Smooth muscle cell (in vitro differentiated cells): ENCODE data around the gene KCNMB2. TPM values are rescaled to one million over a fixed set of nuclear protein-coding genes. Genes with fewer than 3 reads are reported as not detected.
"Not testable (repeated sequence)": the region's sequence is repeated elsewhere in the genome, so short reads cannot be mapped to it uniquely, and the experiment has no call there.

Experiments used
- DNase-seq: peaks from one replicate; lab custom pipeline; 2025; ENCODE audit not compliant: unreplicated experiment; lab: John Stamatoyannopoulos, UW
- H2AFZ ChIP-seq: fragments of 200-600 bp; sonication (generic); 2 replicates; pipeline ENCODE4 v1.6.0; 2016; ENCODE audit warnings: antibody characterized with exemption, low read depth, mild to moderate bottlenecking
- H3F3A ChIP-seq: fragments of 200-600 bp; sonication (generic); 2 replicates; pipeline ENCODE4 v1.6.0; 2017; ENCODE audit warnings: antibody characterized with exemption, low read depth
- H3K27ac ChIP-seq: fragments of 200-600 bp; sonication (generic); 2 replicates; pipeline ENCODE4 v1.5.1; 2016; ENCODE audit warnings: low read depth, mild to moderate bottlenecking
- H3K27me3 ChIP-seq: fragments of 200-600 bp; sonication (generic); 2 replicates; pipeline ENCODE4 v1.6.1; 2016; ENCODE audit warnings: low read depth, mild to moderate bottlenecking
- H3K36me3 ChIP-seq: fragments of 200-600 bp; sonication (generic); 2 replicates; pipeline ENCODE4 v1.5.1; 2016; ENCODE audit warnings: low read depth
- H3K4me1 ChIP-seq: fragments of 200-600 bp; sonication (generic); 2 replicates; pipeline ENCODE4 v1.5.1; 2016; ENCODE audit warnings: low read depth
- H3K4me2 ChIP-seq: fragments of 200-600 bp; sonication (generic); 2 replicates; pipeline ENCODE4 v1.6.0; 2016; ENCODE audit warnings: mild to moderate bottlenecking
- H3K4me3 ChIP-seq: fragments of 200-600 bp; sonication (generic); 2 replicates; pipeline ENCODE4 v1.5.1; 2016; ENCODE audit warnings: mild to moderate bottlenecking
- H3K79me2 ChIP-seq: fragments of 200-600 bp; sonication (generic); 2 replicates; pipeline ENCODE4 v1.6.0; 2016; ENCODE audit warnings: low read depth, mild to moderate bottlenecking
- H3K9ac ChIP-seq: fragments of 200-600 bp; sonication (generic); 2 replicates; pipeline ENCODE4 v1.6.0; 2016; ENCODE audit warnings: low read depth
- H3K9me3 ChIP-seq: fragments of 200-600 bp; sonication (generic); replicated peaks from 2 replicates; pipeline ENCODE4 v1.5.1; 2016; ENCODE audit warnings: low read depth
- H4K20me1 ChIP-seq: fragments of 200-600 bp; sonication (generic); 2 replicates; pipeline ENCODE4 v1.6.0; 2016; ENCODE audit warnings: low read depth
- WGBS: methylation state at CpG from one replicate; pipeline ENCODE4 v1.1.7; 2016; ENCODE audit warnings: low lambda C conversion rate; 5-methylcytosine and 5-hydroxymethylcytosine counted together
- polyA plus RNA-seq: library from polyadenylated mRNA; unstranded; fragments of >200 nt; fragmentation: Nextera tagmentation; extraction: Ambion mirVana; gene quantifications from 2 replicates; pipeline ENCODE4 v1.2.1, GENCODE V29; 2016
- total RNA-seq: library from RNA; depleted of rRNA; stranded (reverse); fragments of >200 nt; gene quantifications from 2 replicates; pipeline ENCODE4 v1.2.3, GENCODE V29; 2014
- TF ChIP-seq, protein P1 (sequence below): fragments of 200-600 bp; sonication (generic); IDR thresholded peaks from 2 replicates; pipeline ENCODE4 v1.5.1; 2017; ENCODE audit warnings: borderline replicate concordance, mild to moderate bottlenecking, antibody characterized with exemption; ENCODE audit not compliant: insufficient read depth, poor library complexity, severe bottlenecking

KCNMB2 gene
- total and polyA plus RNA-seq, 2 experiments from 2014 or later: 0.09 TPM; not detected in 1

DNA sequence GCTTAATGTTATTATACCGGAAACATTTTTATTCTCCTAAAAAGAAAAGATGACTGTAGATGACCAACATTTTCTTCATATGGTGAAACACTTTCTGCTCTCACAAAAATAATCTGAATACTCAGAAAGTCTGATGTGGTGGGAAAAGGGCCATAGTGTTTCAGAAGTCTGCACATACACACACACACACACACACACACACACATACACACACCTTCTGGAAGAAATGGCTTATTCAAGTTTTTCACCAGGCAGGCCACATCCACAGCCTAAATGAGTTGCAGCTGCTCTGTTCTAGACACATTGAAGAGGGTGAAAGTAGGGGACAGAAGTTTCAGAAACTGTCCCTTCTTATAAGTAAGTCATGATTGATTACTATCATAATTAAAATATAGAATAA lies 315.3 kb downstream of the KCNMB2 start:
- no peaks in the 10 kb centered on the region for H4K20me1 ChIP-seq
- no peak overlapping the region for H3K4me2 ChIP-seq

DNA sequence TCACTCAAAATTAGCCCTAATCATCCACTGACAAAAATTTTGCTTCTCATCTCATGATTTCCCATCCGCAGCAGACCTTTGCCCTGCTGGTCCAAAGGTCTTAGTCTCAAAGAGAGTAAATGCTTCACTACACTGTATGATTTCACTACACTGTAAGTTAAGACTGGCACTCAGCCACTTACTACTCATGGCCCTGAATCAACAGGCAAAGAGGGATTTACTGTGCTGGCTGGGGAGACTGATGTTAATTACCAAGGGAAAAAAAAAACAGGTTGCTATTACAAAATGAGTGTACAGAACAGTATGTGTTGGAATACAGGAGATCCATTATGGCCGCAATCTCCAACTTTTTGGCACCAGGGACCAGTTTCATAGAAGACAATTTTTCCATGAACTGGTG lies 320.6 kb downstream of the KCNMB2 start:
- Histone ChIP-seq H2AFZ (no peak overlapping the region), H3K27me3 (no peaks in the 10 kb centered on the region), H3K79me2 (no peaks in the 10 kb centered on the region), H3K27ac (no peak overlapping the region), H3K4me2 (no peak overlapping the region), H3K4me1 (no peaks in the 10 kb centered on the region), H4K20me1 (no peaks in the 10 kb centered on the region), H3F3A (no peaks in the 10 kb centered on the region), H3K9ac (no peak overlapping the region), H3K9me3 (no peaks in the 10 kb centered on the region), H3K4me3 (no peak overlapping the region), H3K36me3 (no peaks in the 10 kb centered on the region)
- TF ChIP-seq, protein P1, sequence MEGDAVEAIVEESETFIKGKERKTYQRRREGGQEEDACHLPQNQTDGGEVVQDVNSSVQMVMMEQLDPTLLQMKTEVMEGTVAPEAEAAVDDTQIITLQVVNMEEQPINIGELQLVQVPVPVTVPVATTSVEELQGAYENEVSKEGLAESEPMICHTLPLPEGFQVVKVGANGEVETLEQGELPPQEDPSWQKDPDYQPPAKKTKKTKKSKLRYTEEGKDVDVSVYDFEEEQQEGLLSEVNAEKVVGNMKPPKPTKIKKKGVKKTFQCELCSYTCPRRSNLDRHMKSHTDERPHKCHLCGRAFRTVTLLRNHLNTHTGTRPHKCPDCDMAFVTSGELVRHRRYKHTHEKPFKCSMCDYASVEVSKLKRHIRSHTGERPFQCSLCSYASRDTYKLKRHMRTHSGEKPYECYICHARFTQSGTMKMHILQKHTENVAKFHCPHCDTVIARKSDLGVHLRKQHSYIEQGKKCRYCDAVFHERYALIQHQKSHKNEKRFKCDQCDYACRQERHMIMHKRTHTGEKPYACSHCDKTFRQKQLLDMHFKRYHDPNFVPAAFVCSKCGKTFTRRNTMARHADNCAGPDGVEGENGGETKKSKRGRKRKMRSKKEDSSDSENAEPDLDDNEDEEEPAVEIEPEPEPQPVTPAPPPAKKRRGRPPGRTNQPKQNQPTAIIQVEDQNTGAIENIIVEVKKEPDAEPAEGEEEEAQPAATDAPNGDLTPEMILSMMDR: no peak
- DNase-seq: no peak
- WGBS: 96% methylated on average over 2 of the region's 2 CpGs

More for the DNA sequence above, 315.3 kb downstream of the KCNMB2 start:
- TF ChIP-seq, protein P1: no peak
- H3K9me3 ChIP-seq: no peaks in the 10 kb centered on the region
- H3K79me2 ChIP-seq: no peaks in the 10 kb centered on the region
- 96% methylated on average over 1 of the region's 1 CpG for WGBS
- no peak overlapping the region for H3K4me3 ChIP-seq
- no peak overlapping the region for H2AFZ ChIP-seq
- no peak overlapping the region for H3K9ac ChIP-seq
- H3K36me3 ChIP-seq: no peaks in the 10 kb centered on the region
- no peaks in the 10 kb centered on the region for H3K27me3 ChIP-seq
- no peaks in the 10 kb centered on the region for H3F3A ChIP-seq
- DNase-seq: no peak
- H3K27ac ChIP-seq: no peak overlapping the region
- H3K4me1 ChIP-seq: no peaks in the 10 kb centered on the region

DNA sequence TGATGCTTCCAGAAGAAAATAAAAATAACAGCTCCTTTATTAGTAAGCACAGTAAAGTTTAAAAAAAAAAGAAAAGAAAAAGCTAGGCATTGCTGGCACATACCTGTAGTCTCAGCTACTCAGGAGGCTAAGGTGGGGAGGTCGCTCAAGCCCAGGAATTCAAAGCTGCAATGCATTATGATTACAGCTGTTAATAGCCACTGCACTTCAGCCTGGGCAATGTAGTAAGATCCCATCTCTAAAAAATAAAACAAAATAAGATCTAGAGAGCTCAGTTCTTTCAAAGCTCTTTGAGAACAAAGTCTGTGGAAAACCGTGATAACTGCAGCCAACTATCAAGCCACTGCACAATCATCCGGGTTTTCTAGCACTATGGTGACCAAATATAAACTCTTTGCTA lies 323.1 kb downstream of the KCNMB2 start:
- H2AFZ ChIP-seq: no peak overlapping the region
- H3K4me2 ChIP-seq: peak overlapping the region; percentile 39
- 87% methylated on average over 3 of the region's 3 CpGs for WGBS
- no peaks in the 10 kb centered on the region for H3K36me3 ChIP-seq
- no peak overlapping the region for H3K9ac ChIP-seq
- no peak overlapping the region for H3K27ac ChIP-seq
- no peaks in the 10 kb centered on the region for H4K20me1 ChIP-seq
- DNase-seq: no peak
- TF ChIP-seq, protein P1: no peak
- H3F3A ChIP-seq: no peaks in the 10 kb centered on the region
- peak overlapping the region; percentile 18 for H3K4me3 ChIP-seq
- no peaks in the 10 kb centered on the region for H3K9me3 ChIP-seq
- H3K79me2 ChIP-seq: no peaks in the 10 kb centered on the region
- H3K4me1 ChIP-seq: no peaks in the 10 kb centered on the region
- no peaks in the 10 kb centered on the region for H3K27me3 ChIP-seq

DNA sequence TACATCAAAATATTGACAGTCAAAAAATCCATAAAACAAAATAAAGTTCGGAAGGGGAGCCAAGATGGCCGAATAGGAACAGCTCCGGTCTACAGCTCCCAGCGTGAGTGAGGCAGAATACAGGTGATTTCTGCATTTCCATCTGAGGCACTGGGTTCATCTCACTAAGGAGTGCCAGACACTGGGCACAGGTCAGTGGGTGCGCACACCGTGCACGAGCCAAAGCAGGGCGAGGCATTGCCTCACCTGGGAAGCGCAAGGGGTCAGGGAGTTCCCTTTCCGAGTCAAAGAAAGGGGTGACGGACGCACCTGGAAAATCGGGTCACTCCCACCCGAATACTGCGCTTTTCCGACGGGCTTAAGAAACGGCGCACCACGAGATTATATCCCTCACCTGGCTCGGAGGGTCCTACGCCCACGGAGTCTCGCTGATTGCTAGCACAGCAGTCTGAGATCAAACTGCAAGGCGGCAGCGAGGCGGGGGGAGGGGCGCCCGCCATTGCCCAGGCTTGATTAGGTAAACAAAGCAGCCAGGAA lies 323.7 kb downstream of the KCNMB2 start:
- H3K4me2 ChIP-seq: peak overlapping the region; percentile 39
- not testable (repeated sequence) for H3K36me3 ChIP-seq, DNase-seq, H3F3A ChIP-seq, H3K27ac ChIP-seq, H3K9ac ChIP-seq, H3K9me3 ChIP-seq, H3K79me2 ChIP-seq, H4K20me1 ChIP-seq, H3K4me1 ChIP-seq, H3K27me3 ChIP-seq
- H2AFZ ChIP-seq: peak overlapping the region; percentile 21
- WGBS: 62% methylated on average over 23 of the region's 29 CpGs
- peak overlapping the region; percentile 18 for H3K4me3 ChIP-seq
